ENCODE results near the gene MAP3K8.

- TF ChIP-seq POLR2AphosphoS5 (IDR thresholded peaks at IDR 0.05; ENCODE audit: low read depth, low read length) (no peak), POLR2A (IDR thresholded peaks at IDR 0.05; ENCODE audit: low read depth, low read length) (no peak)
These were observed 44.4 kb upstream of the MAP3K8 start for GRCh38 chr10:30389543-30389942.
